H1 (cell line): ENCODE results near the gene UBE2K.

Experiments used
- NRF1 ChIP-seq: IDR thresholded peaks from 2 replicates; pipeline ENCODE4 v1.6.1; 2011; ENCODE audit warnings: mild to moderate bottlenecking, low read depth, low read length, improper control_type of control experiment
- USF2 ChIP-seq: IDR thresholded peaks from 2 replicates; pipeline ENCODE4 v1.6.1; 2011; ENCODE audit warnings: low read length, improper control_type of control experiment

- TF ChIP-seq USF2 (no peak), NRF1 (no peak)
Observed at GRCh38 chr4:39758176-39758575, 60.2 kb downstream of the UBE2K start.
